Kidney (tissue), 14 donors: ENCODE results near the gene RARG. TPM values are rescaled to one million over a fixed set of nuclear protein-coding genes. Genes with fewer than 3 reads are reported as not detected.
A peak's percentile ranks its signal among the peaks of the same experiment; 100 is the strongest.

Experiments
- DNase-seq, 5 donors: peaks; one replicate each; pipeline ENCODE4 v3.0.0-alpha.2; 2013 to 2020
- FAIRE-seq: peaks from 2 replicates; lab custom pipeline; 2012; peaks lifted over from hg19 to GRCh38; lab: Jason Lieb, UNC
- H3K27ac ChIP-seq, 2 donors: one replicate each; pipeline ENCODE4 v1.7.0; 2013; ENCODE audit warnings: low read depth in 2 of 2, low read length in 2 of 2, inconsistent platforms in 1 of 2
- H3K27me3 ChIP-seq: one replicate; pipeline ENCODE4 v1.7.1; 2013; ENCODE audit warnings: low read length, inconsistent platforms; ENCODE audit not compliant: control insufficient read depth, insufficient read depth
- H3K36me3 ChIP-seq, 3 donors: one replicate each; pipeline versions ENCODE4 v1.7.0 to v1.7.1; 2013; ENCODE audit warnings: low read length in 3 of 3, control low read depth in 1 of 3, inconsistent platforms in 1 of 3; ENCODE audit not compliant: insufficient read depth in 3 of 3, control insufficient read depth in 2 of 3
- H3K4me1 ChIP-seq, 3 donors: one replicate each; pipeline versions ENCODE4 v1.7.0 to v1.7.1; 2013; ENCODE audit warnings: low read length in 3 of 3, inconsistent platforms in 1 of 3, low read depth in 1 of 3; ENCODE audit not compliant: control insufficient read depth in 2 of 3, insufficient read depth in 2 of 3
- H3K4me3 ChIP-seq, 3 donors: one replicate each; pipeline versions ENCODE4 v1.7.0 to v1.8.1; 2013; ENCODE audit warnings: low read length in 3 of 3, control low read depth in 1 of 3, inconsistent platforms in 1 of 3
- H3K9ac ChIP-seq, 3 donors: one replicate each; pipeline versions ENCODE4 v1.7.0 to v1.7.1; 2013; ENCODE audit warnings: low read length in 3 of 3, control low read depth in 1 of 3, inconsistent platforms in 1 of 3
- H3K9me3 ChIP-seq, 3 donors: one replicate each; pipeline versions ENCODE4 v1.7.0 to v1.7.1; 2013; ENCODE audit warnings: low read length in 3 of 3, control low read depth in 1 of 3, inconsistent platforms in 1 of 3; ENCODE audit not compliant: control insufficient read depth in 2 of 3, insufficient read depth in 1 of 3
- intact Hi-C: fragments of 100-400 bp; cut with DNase I; formaldehyde crosslinking; loops from one replicate; pipeline ENCODE4 v1.11.1; 2022
- polyA plus RNA-seq: library from polyadenylated mRNA; stranded (reverse); fragments of 350-450 nt; fragmentation: Illumina TruSeq; extraction: RNeasy Lipid Tissue Mini Kit (QIAGEN cat#74804); gene quantifications from one replicate; pipeline ENCODE4 v1.2.3, GENCODE V29; 2014; ENCODE audit warnings: low read depth, low replicate concordance; ENCODE audit not compliant: insufficient read depth
- total RNA-seq: library from RNA; stranded (reverse); fragmentation: NEBNext Ultra II Directional; extraction: Animal tissue kit (Norgen Biotek cat#: 25700); gene quantifications from one replicate; pipeline ENCODE4 v1.2.1, GENCODE V29; 2021
- TF ChIP-seq, protein P1 (sequence below): IDR thresholded peaks from 3 replicates; pipeline ENCODE4 v1.5.1; 2012; ENCODE audit warnings: mild to moderate bottlenecking, moderate library complexity, borderline replicate concordance; ENCODE audit not compliant: insufficient read depth; ENCODE audit errors: extremely low read depth
- donor health status: control.
- donor health status: control.
- donor health status: control.
- donor health status: control.
- donor health status: control.
- donor health status: DM: yes; HTN: yes; CAD: no.
- donor health status: Normal renal cell carcinoma (clear cell type).

RARG gene
- total and polyA plus RNA-seq, 2 donors from 2014 or later: 13.2 to 34.1 TPM

- no peak overlapping the region for H3K9ac ChIP-seq
- H3K4me3 ChIP-seq: no peak overlapping the region
- peak in 1 of 5 donors; percentile 24 for DNase-seq
- H3K27ac ChIP-seq: no peak overlapping the region
- FAIRE-seq: no peak
- no peaks in the 10 kb centered on the region for H3K4me1 ChIP-seq
- H3K9me3 ChIP-seq: no peaks in the 10 kb centered on the region
- H3K27me3 ChIP-seq: no peaks in the 10 kb centered on the region
- H3K36me3 ChIP-seq: peaks cover 0 to 3% (median 0%) of the 10 kb centered on the region in 3 donors
- intact Hi-C loops: no loop called here
- TF ChIP-seq, protein P1, sequence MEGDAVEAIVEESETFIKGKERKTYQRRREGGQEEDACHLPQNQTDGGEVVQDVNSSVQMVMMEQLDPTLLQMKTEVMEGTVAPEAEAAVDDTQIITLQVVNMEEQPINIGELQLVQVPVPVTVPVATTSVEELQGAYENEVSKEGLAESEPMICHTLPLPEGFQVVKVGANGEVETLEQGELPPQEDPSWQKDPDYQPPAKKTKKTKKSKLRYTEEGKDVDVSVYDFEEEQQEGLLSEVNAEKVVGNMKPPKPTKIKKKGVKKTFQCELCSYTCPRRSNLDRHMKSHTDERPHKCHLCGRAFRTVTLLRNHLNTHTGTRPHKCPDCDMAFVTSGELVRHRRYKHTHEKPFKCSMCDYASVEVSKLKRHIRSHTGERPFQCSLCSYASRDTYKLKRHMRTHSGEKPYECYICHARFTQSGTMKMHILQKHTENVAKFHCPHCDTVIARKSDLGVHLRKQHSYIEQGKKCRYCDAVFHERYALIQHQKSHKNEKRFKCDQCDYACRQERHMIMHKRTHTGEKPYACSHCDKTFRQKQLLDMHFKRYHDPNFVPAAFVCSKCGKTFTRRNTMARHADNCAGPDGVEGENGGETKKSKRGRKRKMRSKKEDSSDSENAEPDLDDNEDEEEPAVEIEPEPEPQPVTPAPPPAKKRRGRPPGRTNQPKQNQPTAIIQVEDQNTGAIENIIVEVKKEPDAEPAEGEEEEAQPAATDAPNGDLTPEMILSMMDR: no peak
Observed at GRCh38 chr12:53277981-53278380, 46.0 kb upstream of the RARG start.

DNA sequence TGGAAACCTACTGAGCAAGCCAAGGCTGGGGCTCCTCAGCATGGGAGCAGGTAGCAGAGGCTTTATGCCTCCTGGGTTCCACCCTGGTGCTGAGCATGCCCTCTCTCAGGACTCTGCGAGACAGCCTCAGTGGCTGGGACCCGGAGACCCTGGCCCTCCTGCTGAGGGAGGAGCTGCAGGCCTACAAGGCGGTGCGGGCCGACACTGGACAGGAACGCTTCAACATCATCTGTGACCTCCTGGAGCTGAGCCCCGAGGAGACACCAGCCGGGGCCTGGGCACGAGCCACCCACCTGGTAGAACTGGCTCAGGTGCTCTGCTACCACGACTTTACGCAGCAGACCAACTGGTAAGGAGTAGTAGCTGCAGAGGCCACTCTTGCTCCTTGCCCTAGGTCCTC lies 44.5 kb upstream of the RARG start:
- no peaks in the 10 kb centered on the region for H3K27me3 ChIP-seq
- FAIRE-seq (no peak), DNase-seq (peak in 1 of 5 donors; percentile 51)
- TF ChIP-seq, protein P1: no peak
- intact Hi-C loops: no loop called here
- no peaks in the 10 kb centered on the region for H3K9me3 ChIP-seq
- no peak overlapping the region for H3K4me3 ChIP-seq
- no peak overlapping the region for H3K27ac ChIP-seq
- no peaks in the 10 kb centered on the region for H3K4me1 ChIP-seq
- H3K36me3 ChIP-seq: peaks cover 0 to 3% (median 0%) of the 10 kb centered on the region in 3 donors
- no peak overlapping the region for H3K9ac ChIP-seq

- no peak overlapping the region for H3K27ac ChIP-seq
- TF ChIP-seq, protein P1: no peak
- no peak overlapping the region for H3K4me3 ChIP-seq
- no peak overlapping the region for H3K9ac ChIP-seq
- intact Hi-C loops: no loop called here
- H3K4me1 ChIP-seq: no peaks in the 10 kb centered on the region
- FAIRE-seq (no peak), DNase-seq (no peak)
- H3K36me3 ChIP-seq: no peaks in the 10 kb centered on the region
- H3K9me3 ChIP-seq: no peaks in the 10 kb centered on the region
- no peaks in the 10 kb centered on the region for H3K27me3 ChIP-seq
Observed at GRCh38 chr12:53274445-53274844, 42.4 kb upstream of the RARG start.
